A549 (cell line): Measurements from ENCODE around the gene MAP2K1. TPM values are rescaled to one million over a fixed set of nuclear protein-coding genes. Genes with fewer than 3 reads are reported as not detected.

Experiments
- ATAC-seq, 2 experiments: fragments of 200-7000 bp in 1 of 2; fragments of >200 bp in 1 of 2; cut with Nextera tagmentation in 1 of 2; cut with Tn5 transposase in 1 of 2; 3 replicates each; pipeline versions ENCODE4 v1.8.0 to v1.9.1; 2018 to 2020; ENCODE audit warnings: mild to moderate bottlenecking in 1 of 2, moderate library complexity in 1 of 2
- CTCF ChIA-PET: fragments of 300-600 bp; sonication (Branson Sonifier 250); formaldehyde crosslinking; extraction: SDS; loops from one replicate; lab custom pipeline; 2021; ENCODE audit warnings: antibody characterized with exemption, inconsistent platforms; lab: Yijun Ruan, JAX
- POLR2A ChIA-PET: fragments of 350-600 bp; formaldehyde crosslinking; extraction: SDS; loops from one replicate; lab custom pipeline; 2021; ENCODE audit warnings: antibody characterized with exemption, inconsistent platforms; lab: Yijun Ruan, JAX
- DNase-seq, 2 experiments: peaks; one replicate each; pipeline versions ENCODE4 v3.0.0 to v3.0.0-alpha.2; 2011 to 2016; ENCODE audit warnings: low read depth in 1 of 2, low spot score in 1 of 2
- FAIRE-seq: peaks from 2 replicates; lab custom pipeline; 2011; peaks lifted over from hg19 to GRCh38; lab: Jason Lieb, UNC
- H3K27ac ChIP-seq, 2 experiments: fragments of >200 bp; sonication (Bioruptor Twin); formaldehyde crosslinking; 3 replicates each; pipeline ENCODE4 v1.5.1; 2016 to 2017
- H3K4me1 ChIP-seq: fragments of >200 bp; sonication (Bioruptor Twin); formaldehyde crosslinking; 3 replicates; pipeline ENCODE4 v1.6.1; 2016
- H3K4me2 ChIP-seq: fragments of >200 bp; sonication (Bioruptor Twin); formaldehyde crosslinking; 3 replicates; pipeline ENCODE4 v1.6.1; 2016
- H3K4me3 ChIP-seq: fragments of >200 bp; sonication (Bioruptor Twin); formaldehyde crosslinking; 3 replicates; pipeline ENCODE4 v1.5.1; 2016
- H3K9me3 ChIP-seq: fragments of >200 bp; sonication (Bioruptor Twin); formaldehyde crosslinking; 3 replicates; pipeline ENCODE4 v1.6.1; 2016
- CEBPB ChIP-seq, 2 experiments: fragments of >200 bp in 1 of 2; sonication (Bioruptor Twin) in 1 of 2; formaldehyde crosslinking in 1 of 2; IDR thresholded peaks; 2 replicates each; pipeline ENCODE4 v1.6.1; 2012 to 2016
- EHMT2 ChIP-seq: fragments of 200-600 bp; sonication (generic); IDR thresholded peaks from 2 replicates; pipeline ENCODE4 v1.6.1; 2016; ENCODE audit warnings: antibody characterized with exemption, low read depth, mild to moderate bottlenecking, moderate library complexity
- EP300 ChIP-seq, 2 experiments: fragments of >200 bp; sonication (Bioruptor Twin); formaldehyde crosslinking; IDR thresholded peaks; 2 replicates in 1 of 2; 3 replicates in 1 of 2; pipeline ENCODE4 v1.6.1; 2016 to 2017
- FOSB ChIP-seq: fragments of 250-450 bp; sonication (Bioruptor Pico); IDR thresholded peaks from 2 replicates; pipeline ENCODE4 v1.5.0; 2020; ENCODE audit warnings: mild to moderate bottlenecking, moderate library complexity
- FOSL2 ChIP-seq, 2 experiments: fragments of 450-650 bp in 1 of 2; fragments of >200 bp in 1 of 2; sonication (Bioruptor Twin) in 1 of 2; formaldehyde crosslinking; IDR thresholded peaks; 2 replicates each; pipeline versions ENCODE4 v1.5.0 to v1.6.1; 2016 to 2020; ENCODE audit warnings: mild to moderate bottlenecking in 1 of 2, moderate library complexity in 1 of 2
- FOXS1 ChIP-seq: fragments of 250-450 bp; sonication (Bioruptor Pico); IDR thresholded peaks from 2 replicates; pipeline ENCODE4 v1.5.0; 2020; ENCODE audit warnings: mild to moderate bottlenecking, moderate library complexity
- HEYL ChIP-seq: fragments of 250-450 bp; sonication (Bioruptor Pico); IDR thresholded peaks from 2 replicates; pipeline ENCODE4 v1.8.0; 2021; ENCODE audit warnings: mild to moderate bottlenecking, moderate library complexity
- HOXB5 ChIP-seq: fragments of 250-450 bp; sonication (Bioruptor Pico); IDR thresholded peaks from 2 replicates; pipeline ENCODE4 v1.5.0; 2020; ENCODE audit warnings: mild to moderate bottlenecking, moderate library complexity
- JUNB ChIP-seq: fragments of >200 bp; sonication (Bioruptor Twin); formaldehyde crosslinking; IDR thresholded peaks from 2 replicates; pipeline ENCODE4 v1.6.1; 2016
- KDM5A ChIP-seq: fragments of 200-600 bp; sonication (generic); IDR thresholded peaks from 2 replicates; pipeline ENCODE4 v1.6.1; 2016; ENCODE audit warnings: antibody characterized with exemption, mild to moderate bottlenecking
- MAFK ChIP-seq: fragments of 450-650 bp; IDR thresholded peaks from 2 replicates; pipeline ENCODE4 v1.6.1; 2014; ENCODE audit not compliant: partially characterized antibody
- MAZ ChIP-seq: fragments of 150-350 bp; IDR thresholded peaks from 2 replicates; pipeline ENCODE4 v1.6.1; 2014; ENCODE audit warnings: antibody characterized with exemption, low read depth, low read length, borderline replicate concordance
- MYC ChIP-seq: IDR thresholded peaks from 2 replicates; pipeline ENCODE4 v1.6.1; 2012; ENCODE audit warnings: mild to moderate bottlenecking, inconsistent platforms, low read length, improper control_type of control experiment, borderline replicate concordance
- NPAS2 ChIP-seq: fragments of 250-450 bp; sonication (Bioruptor Pico); IDR thresholded peaks from 2 replicates; pipeline ENCODE4 v1.8.0; 2022; ENCODE audit warnings: mild to moderate bottlenecking, moderate library complexity, borderline replicate concordance
- NR3C1 ChIP-seq: fragments of >200 bp; sonication (Bioruptor Twin); formaldehyde crosslinking; IDR thresholded peaks from 3 replicates; pipeline ENCODE4 v1.6.1; 2017
- RAD21 ChIP-seq, 2 experiments: fragments of >200 bp in 1 of 2; sonication (Bioruptor Twin) in 1 of 2; formaldehyde crosslinking in 1 of 2; IDR thresholded peaks in 1 of 2; conservative IDR thresholded peaks in 1 of 2; 2 replicates in 1 of 2; 3 replicates in 1 of 2; pipeline ENCODE4 v1.6.1; 2012 to 2018; ENCODE audit warnings: inconsistent platforms in 1 of 2
- RARB ChIP-seq: fragments of 250-450 bp; sonication (Bioruptor Pico); IDR thresholded peaks from 2 replicates; pipeline ENCODE4 v1.8.0; 2021; ENCODE audit warnings: mild to moderate bottlenecking, moderate library complexity
- RCOR1 ChIP-seq: fragments of 150-350 bp; IDR thresholded peaks from 2 replicates; pipeline ENCODE4 v1.6.1; 2014; ENCODE audit warnings: antibody characterized with exemption, low read length, low read depth
- RFX5 ChIP-seq: fragments of 450-650 bp; IDR thresholded peaks from 2 replicates; pipeline ENCODE4 v1.7.1; 2014; ENCODE audit warnings: antibody characterized with exemption, mild to moderate bottlenecking, moderate library complexity
- RNF2 ChIP-seq: fragments of 200-600 bp; sonication (generic); IDR thresholded peaks from 2 replicates; pipeline ENCODE4 v1.6.1; 2016; ENCODE audit warnings: low read depth, mild to moderate bottlenecking, antibody characterized with exemption, moderate library complexity, borderline replicate concordance
- SMC3 ChIP-seq: fragments of >200 bp; sonication (Bioruptor Twin); formaldehyde crosslinking; IDR thresholded peaks from 3 replicates; pipeline ENCODE4 v1.6.1; 2018; ENCODE audit warnings: inconsistent platforms
- SREBF2 ChIP-seq: fragments of 450-650 bp; IDR thresholded peaks from 2 replicates; pipeline ENCODE4 v1.6.1; 2014; ENCODE audit warnings: mild to moderate bottlenecking, moderate library complexity
- TP53 ChIP-seq: fragments of 250-450 bp; sonication (Bioruptor Pico); IDR thresholded peaks from 2 replicates; pipeline ENCODE4 v1.5.0; 2021; ENCODE audit warnings: mild to moderate bottlenecking, moderate library complexity
- ZC3H11A ChIP-seq: fragments of 450-650 bp; IDR thresholded peaks from 2 replicates; pipeline ENCODE4 v1.6.1; 2014; ENCODE audit warnings: antibody characterized with exemption, mild to moderate bottlenecking
- ZFP36 ChIP-seq: fragments of 450-650 bp; IDR thresholded peaks from 2 replicates; pipeline ENCODE4 v1.6.1; 2014; ENCODE audit warnings: borderline replicate concordance; ENCODE audit not compliant: partially characterized antibody
- WGBS: methylation state at CpG from one replicate; pipeline ENCODE4 v1.1.6; 2017; ENCODE audit errors: missing lambda C conversion rate; 5-methylcytosine and 5-hydroxymethylcytosine counted together
- polyA plus RNA-seq, 4 experiments: library from polyadenylated mRNA; depleted of rRNA in 3 of 4; stranded (reverse); fragments of >200 nt; fragmentation: RNase III in 1 of 4; extraction: RNeasy Plus Mini Kit Qiagen cat#74134 plus additional on column Dnase treatment in 1 of 4; gene quantifications; 2 replicates in 3 of 4; 3 replicates in 1 of 4; pipeline ENCODE4 v1.2.3, GENCODE V29; 2011 to 2017
- TF ChIP-seq, protein P1 (sequence below): fragments of 450-650 bp; IDR thresholded peaks from 2 replicates; pipeline ENCODE4 v1.6.1; 2014; ENCODE audit warnings: antibody characterized with exemption
- TF ChIP-seq, protein P2 (sequence below): fragments of 250-450 bp; sonication (Bioruptor Pico); IDR thresholded peaks from 2 replicates; pipeline ENCODE4 v1.5.0; 2020; ENCODE audit warnings: low read depth, mild to moderate bottlenecking, moderate library complexity
- TF ChIP-seq, protein P3 (sequence below): fragments of >200 bp; sonication (Bioruptor Twin); formaldehyde crosslinking; IDR thresholded peaks from 3 replicates; pipeline ENCODE4 v1.5.1; 2016

The MAP2K1 gene
- polyA plus RNA-seq, 2 of the 4 experiments (the other 2 are of a cell fraction): 30.3 to 41.9 TPM

DNA sequence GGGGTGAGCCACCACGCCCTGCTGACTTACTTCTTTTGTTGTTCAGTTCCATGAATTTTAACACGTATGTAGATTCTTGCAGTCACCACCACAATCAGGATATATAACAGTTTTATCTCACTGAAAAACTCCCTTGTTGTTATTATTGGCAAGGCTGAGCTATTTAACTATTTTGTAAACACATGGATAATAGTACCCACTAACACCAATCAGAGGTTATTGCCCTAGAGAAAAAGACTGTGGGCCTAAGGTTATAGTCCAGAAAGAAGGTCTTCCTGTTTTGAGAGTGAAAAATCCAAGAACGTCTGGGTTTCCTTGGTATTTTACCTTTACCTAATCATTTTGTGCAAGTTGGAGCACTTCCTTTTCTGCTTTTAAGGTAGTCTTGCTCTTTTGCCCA is 127.9 kb downstream of the MAP2K1 start:
- Histone ChIP-seq H3K4me2 (no peak overlapping the region), H3K9me3 (no peaks in the 10 kb centered on the region), H3K27ac (no peak overlapping the region), H3K4me1 (no peaks in the 10 kb centered on the region), H3K4me3 (no peak overlapping the region)
- ChIA-PET CTCF (interaction anchor here (1.0 to 2.9 kb wide), 3 partner anchors 10 to 17 kb away, joined by 4 to 20 read pairs (median 4); partner anchors contain the start of gene SNAPC5), POLR2A (no interaction called here)
- no peak for ATAC-seq
- no peak for FAIRE-seq
- WGBS: 85% methylated on average over 3 of the region's 3 CpGs
- TF ChIP-seq NR3C1: no peak
- no peak for TF ChIP-seq JUNB
- TF ChIP-seq HOXB5 (CRISPR knock-in tag): no peak
- TF ChIP-seq MAZ: no peak
- TF ChIP-seq FOSB (CRISPR knock-in tag): no peak
- TF ChIP-seq FOSL2 (IDR thresholded peaks at IDR 0.05): no peak
- no peak for TF ChIP-seq FOSL2 (CRISPR knock-in tag; IDR thresholded peaks at IDR 0.05)
- TF ChIP-seq EHMT2: no peak
- TF ChIP-seq NPAS2 (CRISPR knock-in tag): no peak
- no peak for TF ChIP-seq MYC
- no peak for TF ChIP-seq FOXS1 (CRISPR knock-in tag)
- TF ChIP-seq RCOR1: no peak
- no peak for TF ChIP-seq SMC3
- TF ChIP-seq, protein P1, sequence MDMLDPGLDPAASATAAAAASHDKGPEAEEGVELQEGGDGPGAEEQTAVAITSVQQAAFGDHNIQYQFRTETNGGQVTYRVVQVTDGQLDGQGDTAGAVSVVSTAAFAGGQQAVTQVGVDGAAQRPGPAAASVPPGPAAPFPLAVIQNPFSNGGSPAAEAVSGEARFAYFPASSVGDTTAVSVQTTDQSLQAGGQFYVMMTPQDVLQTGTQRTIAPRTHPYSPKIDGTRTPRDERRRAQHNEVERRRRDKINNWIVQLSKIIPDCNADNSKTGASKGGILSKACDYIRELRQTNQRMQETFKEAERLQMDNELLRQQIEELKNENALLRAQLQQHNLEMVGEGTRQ: no peak
- no peak for TF ChIP-seq RFX5
- no peak for TF ChIP-seq RARB
- no peak for TF ChIP-seq RNF2
- TF ChIP-seq, protein P2, sequence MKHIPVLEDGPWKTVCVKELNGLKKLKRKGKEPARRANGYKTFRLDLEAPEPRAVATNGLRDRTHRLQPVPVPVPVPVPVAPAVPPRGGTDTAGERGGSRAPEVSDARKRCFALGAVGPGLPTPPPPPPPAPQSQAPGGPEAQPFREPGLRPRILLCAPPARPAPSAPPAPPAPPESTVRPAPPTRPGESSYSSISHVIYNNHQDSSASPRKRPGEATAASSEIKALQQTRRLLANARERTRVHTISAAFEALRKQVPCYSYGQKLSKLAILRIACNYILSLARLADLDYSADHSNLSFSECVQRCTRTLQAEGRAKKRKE: no peak
- DNase-seq: no peak

DNA sequence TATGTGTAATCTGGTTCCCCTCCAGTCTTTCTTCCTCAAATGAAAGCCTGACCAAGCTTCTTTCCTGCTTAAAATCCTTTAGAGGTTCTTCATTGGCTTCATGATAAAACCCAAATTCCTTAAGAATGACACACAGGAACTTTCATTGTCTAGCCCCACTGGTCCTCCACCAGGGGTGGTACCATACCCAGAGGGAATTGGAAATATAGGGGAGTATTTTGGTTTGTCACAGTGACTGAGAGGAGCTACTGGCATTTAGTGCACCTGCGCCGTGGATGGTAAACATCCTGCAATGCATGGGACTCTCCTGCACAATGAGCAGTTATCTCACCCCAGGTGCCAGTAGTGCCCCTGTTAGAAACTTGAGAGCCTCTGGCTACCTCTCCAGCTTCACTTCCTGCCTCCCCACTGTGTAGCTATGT is 129.2 kb downstream of the MAP2K1 start:
- WGBS: 96% methylated on average over 2 of the region's 2 CpGs
- no peak overlapping the region for H3K27ac ChIP-seq
- no peak for FAIRE-seq
- TF ChIP-seq FOSL2 (IDR thresholded peaks at IDR 0.05) (no peak), FOSL2 (CRISPR knock-in tag; IDR thresholded peaks at IDR 0.05) (no peak), ZC3H11A (no peak), HOXB5 (CRISPR knock-in tag) (no peak), SREBF2 (no peak), KDM5A (no peak), FOXS1 (CRISPR knock-in tag) (no peak), CEBPB (IDR thresholded peaks at IDR 0.05) (no peak), HEYL (CRISPR knock-in tag) (no peak), EP300 (IDR thresholded peaks at IDR 0.05) (no peak), NR3C1 (no peak), ZFP36 (no peak), MAFK (no peak), TP53 (no peak), NPAS2 (CRISPR knock-in tag) (no peak), RAD21 (conservative IDR thresholded peaks at IDR 0.05 in 1 of 2, IDR thresholded peaks at IDR 0.05 in 1 of 2) (no peak)
- TF ChIP-seq, protein P3, sequence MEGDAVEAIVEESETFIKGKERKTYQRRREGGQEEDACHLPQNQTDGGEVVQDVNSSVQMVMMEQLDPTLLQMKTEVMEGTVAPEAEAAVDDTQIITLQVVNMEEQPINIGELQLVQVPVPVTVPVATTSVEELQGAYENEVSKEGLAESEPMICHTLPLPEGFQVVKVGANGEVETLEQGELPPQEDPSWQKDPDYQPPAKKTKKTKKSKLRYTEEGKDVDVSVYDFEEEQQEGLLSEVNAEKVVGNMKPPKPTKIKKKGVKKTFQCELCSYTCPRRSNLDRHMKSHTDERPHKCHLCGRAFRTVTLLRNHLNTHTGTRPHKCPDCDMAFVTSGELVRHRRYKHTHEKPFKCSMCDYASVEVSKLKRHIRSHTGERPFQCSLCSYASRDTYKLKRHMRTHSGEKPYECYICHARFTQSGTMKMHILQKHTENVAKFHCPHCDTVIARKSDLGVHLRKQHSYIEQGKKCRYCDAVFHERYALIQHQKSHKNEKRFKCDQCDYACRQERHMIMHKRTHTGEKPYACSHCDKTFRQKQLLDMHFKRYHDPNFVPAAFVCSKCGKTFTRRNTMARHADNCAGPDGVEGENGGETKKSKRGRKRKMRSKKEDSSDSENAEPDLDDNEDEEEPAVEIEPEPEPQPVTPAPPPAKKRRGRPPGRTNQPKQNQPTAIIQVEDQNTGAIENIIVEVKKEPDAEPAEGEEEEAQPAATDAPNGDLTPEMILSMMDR: no peak
- TF ChIP-seq, protein P2: no peak
- H3K4me3 ChIP-seq: no peak overlapping the region
- DNase-seq: no peak
- no peak; a peak in 2 of 6 replicates for ATAC-seq
- POLR2A ChIA-PET: no interaction called here
- no peak overlapping the region for H3K4me2 ChIP-seq
- no peaks in the 10 kb centered on the region for H3K4me1 ChIP-seq
- CTCF ChIA-PET: interaction anchor here (0.5 to 2.9 kb wide), 8 partner anchors 8 to 179 kb away, joined by 3 to 20 read pairs (median 3); partner anchors contain the start of genes RPL4, SNAPC5 and ZWILCH
- H3K9me3 ChIP-seq: no peaks in the 10 kb centered on the region
